CD4-positive, CD25-positive, alpha-beta regulatory T cell (primary cell): ENCODE measurements around the gene POLL. TPM values are rescaled to one million over a fixed set of nuclear protein-coding genes. Genes with fewer than 3 reads are reported as not detected.

Experiments used
- ATAC-seq, 2 donors: fragments of 150-1000 bp; cut with Tn5 transposase; one replicate each; pipeline ENCODE4 v1.10.0; 2021; ENCODE audit warnings: low read depth in 2 of 2, moderate number of reproducible peaks in 2 of 2, moderate library complexity in 1 of 2
- DNase-seq, 3 donors: peaks; one replicate each; pipeline versions ENCODE4 v3.0.0 to v3.0.0-alpha.2; 2012 to 2022; ENCODE audit warnings: mixed read lengths in 1 of 3
- H3K27ac ChIP-seq: one replicate; pipeline ENCODE4 v1.7.0; 2013; ENCODE audit warnings: mild to moderate bottlenecking, low read length; ENCODE audit not compliant: insufficient read depth, poor library complexity, severe bottlenecking
- H3K27me3 ChIP-seq: one replicate; pipeline ENCODE4 v1.7.0; 2013; ENCODE audit warnings: low read length; ENCODE audit not compliant: control insufficient read depth, insufficient read depth
- H3K36me3 ChIP-seq: one replicate; pipeline ENCODE4 v1.7.0; 2013; ENCODE audit warnings: mild to moderate bottlenecking, low read length, moderate library complexity; ENCODE audit not compliant: control insufficient read depth, insufficient read depth
- H3K4me1 ChIP-seq: 2 replicates; pipeline ENCODE4 v1.7.0; 2013; ENCODE audit warnings: mild to moderate bottlenecking, low read length; ENCODE audit not compliant: insufficient read depth, control insufficient read depth, poor library complexity, severe bottlenecking
- H3K4me3 ChIP-seq: one replicate; pipeline ENCODE4 v1.7.0; 2013; ENCODE audit warnings: low read depth, mild to moderate bottlenecking, low read length, moderate library complexity
- H3K9me3 ChIP-seq, 2 experiments: 1 replicate in 1 of 2; 2 replicates in 1 of 2; pipeline ENCODE4 v1.7.0; 2013; ENCODE audit warnings: low read length in 2 of 2, mild to moderate bottlenecking in 1 of 2, moderate library complexity in 1 of 2; ENCODE audit not compliant: control insufficient read depth in 2 of 2
- H3K27ac Mint-ChIP-seq, 3 donors: one replicate each; pipeline ENCODE4 v1.8.0; 2020 to 2022; ENCODE audit warnings: mild to moderate bottlenecking in 3 of 3, mixed read lengths in 3 of 3, moderate library complexity in 2 of 3
- H3K27me3 Mint-ChIP-seq: one replicate; pipeline ENCODE4 v1.8.0; 2022; ENCODE audit warnings: mild to moderate bottlenecking, mixed read lengths
- H3K36me3 Mint-ChIP-seq: one replicate; pipeline ENCODE4 v1.8.0; 2020; ENCODE audit warnings: mixed read lengths
- H3K4me1 Mint-ChIP-seq, 4 donors: one replicate each; pipeline ENCODE4 v1.8.0; 2020 to 2022; ENCODE audit warnings: mixed read lengths in 4 of 4, mild to moderate bottlenecking in 1 of 4
- H3K4me3 Mint-ChIP-seq, 4 donors: one replicate each; pipeline ENCODE4 v1.8.0; 2020 to 2022; ENCODE audit warnings: mild to moderate bottlenecking in 4 of 4, mixed read lengths in 4 of 4, moderate library complexity in 3 of 4
- H3K9me3 Mint-ChIP-seq, 7 donors: one replicate each; pipeline ENCODE4 v1.8.0; 2020 to 2022; ENCODE audit warnings: mixed read lengths in 7 of 7, mild to moderate bottlenecking in 3 of 7, moderate library complexity in 2 of 7
- polyA plus RNA-seq, 4 donors: library from polyadenylated mRNA; unstranded; fragments of 300-500 nt; fragmentation: Illumina TruSeq; gene quantifications; one replicate each; pipeline ENCODE4 v1.2.3, GENCODE V29; 2021
- total RNA-seq: library from RNA; stranded (reverse); gene quantifications from one replicate; pipeline ENCODE4 v1.2.3, GENCODE V29; 2022

The POLL gene
- total and polyA plus RNA-seq, 5 donors from 2014 or later, result 12.6 to 21.7 (median 15.6) TPM

DNA sequence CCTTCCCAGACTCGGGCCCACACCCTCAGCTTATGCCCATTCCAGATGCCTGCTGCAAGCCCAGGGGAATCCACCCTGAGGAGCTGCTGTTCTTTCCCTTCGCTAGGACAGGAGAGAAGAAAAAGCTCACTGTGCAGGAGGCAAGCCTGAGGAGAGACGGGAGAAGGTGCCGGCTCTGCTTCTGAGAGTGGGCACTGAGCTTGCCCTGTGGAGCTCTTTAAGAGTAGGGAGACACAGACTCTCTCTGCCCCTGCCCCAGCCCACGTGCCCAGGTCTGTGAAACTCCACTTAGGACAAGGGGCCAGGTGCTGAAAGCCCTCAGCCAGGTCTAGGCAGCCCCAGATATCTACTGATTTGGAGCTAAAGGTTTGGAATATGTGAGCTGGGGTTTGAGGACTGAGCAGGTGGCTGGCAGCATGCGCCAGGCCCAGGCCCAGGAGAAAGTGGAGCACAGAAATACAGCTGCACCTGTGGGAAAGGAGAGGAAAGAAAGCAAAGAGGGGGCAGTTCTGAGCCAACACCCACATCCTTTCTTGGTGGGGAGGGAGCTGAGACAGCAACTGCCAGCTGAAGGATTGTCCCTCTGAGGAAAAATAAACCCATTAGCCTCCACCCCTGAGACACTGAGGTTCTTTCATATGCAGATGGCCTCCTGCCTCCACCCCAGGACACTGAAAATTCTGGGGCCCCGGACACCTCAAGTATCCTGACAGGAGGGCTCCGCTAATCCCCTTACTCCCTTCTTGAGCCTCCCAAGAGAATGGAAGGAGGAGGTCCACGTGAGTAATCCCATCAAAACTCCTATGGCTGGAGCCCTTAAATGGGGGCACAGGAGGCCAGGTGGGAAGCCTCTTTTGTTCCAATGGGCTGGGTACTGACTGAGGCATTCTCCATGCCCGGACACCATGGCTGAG lies 7.3 kb downstream of the POLL start:
- Mint-ChIP-seq H3K27ac (peak overlapping the region in 1 of 3 donors; percentile 7), H3K36me3 (peaks cover 21% of the 10 kb centered on the region), H3K9me3 (no peaks in the 10 kb centered on the region), H3K4me1 (peaks cover 0 to 15% (median 4%) of the 10 kb centered on the region in 4 donors), H3K4me3 (no peak overlapping the region), H3K27me3 (no peaks in the 10 kb centered on the region)
- Histone ChIP-seq H3K27me3 (no peaks in the 10 kb centered on the region), H3K4me1 (no peaks in the 10 kb centered on the region), H3K27ac (no peak overlapping the region), H3K9me3 (no peaks in the 10 kb centered on the region), H3K36me3 (peaks cover 45% of the 10 kb centered on the region), H3K4me3 (no peak overlapping the region)
- ATAC-seq (no peak), DNase-seq (no peak)

GRCh38 chr10:101579516-101579870 lies 8.6 kb downstream of the POLL start:
- Histone ChIP-seq H3K4me3 (no peak overlapping the region), H3K27ac (no peak overlapping the region), H3K9me3 (no peaks in the 10 kb centered on the region), H3K4me1 (no peaks in the 10 kb centered on the region), H3K36me3 (peaks cover 45% of the 10 kb centered on the region), H3K27me3 (no peaks in the 10 kb centered on the region)
- Mint-ChIP-seq H3K9me3 (no peaks in the 10 kb centered on the region), H3K27ac (no peak overlapping the region), H3K36me3 (peaks cover 16% of the 10 kb centered on the region), H3K27me3 (no peaks in the 10 kb centered on the region), H3K4me1 (peaks cover 0 to 7% (median 1%) of the 10 kb centered on the region in 4 donors), H3K4me3 (no peak overlapping the region)
- DNase-seq (no peak), ATAC-seq (no peak)

GRCh38 chr10:101578803-101579515 lies 9.1 kb downstream of the POLL start:
- no peaks in the 10 kb centered on the region for H3K27me3 Mint-ChIP-seq
- no peak overlapping the region for H3K27ac ChIP-seq
- peaks cover 16% of the 10 kb centered on the region for H3K36me3 Mint-ChIP-seq
- H3K9me3 ChIP-seq, result no peaks in the 10 kb centered on the region
- H3K4me1 ChIP-seq, result no peaks in the 10 kb centered on the region
- no peak overlapping the region for H3K27ac Mint-ChIP-seq
- H3K4me3 ChIP-seq, result no peak overlapping the region
- H3K36me3 ChIP-seq, result peaks cover 44% of the 10 kb centered on the region
- H3K4me1 Mint-ChIP-seq, result peaks cover 0 to 4% (median 0%) of the 10 kb centered on the region in 4 donors
- H3K27me3 ChIP-seq, result no peaks in the 10 kb centered on the region
- ATAC-seq (no peak), DNase-seq (no peak)
- H3K4me3 Mint-ChIP-seq, result no peak overlapping the region
- H3K9me3 Mint-ChIP-seq, result no peaks in the 10 kb centered on the region

DNA sequence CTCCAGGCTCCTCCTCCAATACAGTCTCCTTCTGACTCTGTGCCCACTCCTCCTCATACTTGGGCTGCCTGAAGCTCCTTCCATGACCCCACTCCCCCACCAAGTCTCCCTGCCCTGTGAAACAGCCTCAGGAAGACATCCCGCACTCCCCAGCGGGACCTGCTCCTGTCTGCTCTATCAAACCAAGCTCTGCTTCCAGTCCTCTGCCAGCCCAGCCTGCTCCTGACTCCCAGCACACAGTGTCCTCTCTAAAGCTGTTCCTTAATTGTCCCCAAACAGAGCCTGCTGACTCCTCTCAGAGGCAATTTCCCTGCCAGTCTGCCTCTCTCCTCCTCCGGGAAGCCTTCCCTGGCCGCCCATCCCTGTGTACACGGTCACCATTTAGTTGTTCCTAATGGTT lies 9.9 kb downstream of the POLL start:
- no peaks in the 10 kb centered on the region for H3K9me3 ChIP-seq
- H3K27ac ChIP-seq, result no peak overlapping the region
- Mint-ChIP-seq H3K4me3 (no peak overlapping the region), H3K9me3 (no peaks in the 10 kb centered on the region), H3K4me1 (no peaks in the 10 kb centered on the region), H3K27me3 (no peaks in the 10 kb centered on the region), H3K36me3 (peaks cover 9% of the 10 kb centered on the region), H3K27ac (peak overlapping the region in 1 of 3 donors; percentile 78)
- peaks cover 37% of the 10 kb centered on the region for H3K36me3 ChIP-seq
- ATAC-seq (no peak), DNase-seq (no peak)
- no peaks in the 10 kb centered on the region for H3K4me1 ChIP-seq
- H3K4me3 ChIP-seq, result no peak overlapping the region
- no peaks in the 10 kb centered on the region for H3K27me3 ChIP-seq

DNA sequence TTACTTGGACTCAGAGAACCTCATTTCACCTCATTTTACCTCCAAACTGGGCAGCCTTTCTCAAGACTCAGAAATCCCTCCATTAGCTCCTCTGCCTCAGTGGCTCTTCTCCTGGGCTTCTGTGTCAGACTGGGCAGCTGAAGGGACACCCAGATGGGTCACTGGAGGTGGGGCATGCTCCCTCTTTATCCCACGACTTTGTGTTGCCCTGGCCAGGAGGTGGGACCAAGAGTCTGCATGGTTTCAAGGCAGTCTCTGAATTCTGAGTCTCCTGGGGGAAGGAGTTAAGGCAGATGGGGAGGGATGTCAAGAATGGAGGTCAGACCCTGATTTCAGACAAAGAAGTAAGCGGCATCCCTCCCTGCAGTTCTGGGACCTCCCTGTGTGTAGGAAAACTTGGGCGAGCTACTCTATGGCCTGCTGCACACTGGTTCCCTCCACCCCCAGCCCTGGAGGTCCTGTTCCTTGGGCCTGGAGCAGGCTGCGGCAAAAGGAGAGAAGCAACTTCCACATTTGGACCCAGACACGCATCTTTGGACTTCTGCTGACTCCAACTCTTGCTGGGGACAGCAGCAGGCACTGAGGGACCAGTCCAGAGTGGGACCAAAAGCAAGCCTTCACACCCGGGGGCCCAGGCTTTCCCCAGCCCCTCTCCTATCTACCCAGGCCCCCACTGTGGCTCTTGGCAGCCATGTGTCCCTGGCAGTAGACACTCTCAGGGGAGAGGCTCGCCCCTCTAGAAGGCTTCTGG lies 10.8 kb downstream of the POLL start:
- H3K36me3 ChIP-seq, result peaks cover 28% of the 10 kb centered on the region
- Mint-ChIP-seq H3K36me3 (peaks cover 9% of the 10 kb centered on the region), H3K27me3 (no peaks in the 10 kb centered on the region), H3K4me1 (no peaks in the 10 kb centered on the region), H3K4me3 (no peak overlapping the region), H3K27ac (no peak overlapping the region), H3K9me3 (no peaks in the 10 kb centered on the region)
- no peaks in the 10 kb centered on the region for H3K4me1 ChIP-seq
- H3K27ac ChIP-seq, result no peak overlapping the region
- no peak overlapping the region for H3K4me3 ChIP-seq
- no peaks in the 10 kb centered on the region for H3K9me3 ChIP-seq
- H3K27me3 ChIP-seq, result no peaks in the 10 kb centered on the region
- ATAC-seq (no peak), DNase-seq (no peak)

DNA sequence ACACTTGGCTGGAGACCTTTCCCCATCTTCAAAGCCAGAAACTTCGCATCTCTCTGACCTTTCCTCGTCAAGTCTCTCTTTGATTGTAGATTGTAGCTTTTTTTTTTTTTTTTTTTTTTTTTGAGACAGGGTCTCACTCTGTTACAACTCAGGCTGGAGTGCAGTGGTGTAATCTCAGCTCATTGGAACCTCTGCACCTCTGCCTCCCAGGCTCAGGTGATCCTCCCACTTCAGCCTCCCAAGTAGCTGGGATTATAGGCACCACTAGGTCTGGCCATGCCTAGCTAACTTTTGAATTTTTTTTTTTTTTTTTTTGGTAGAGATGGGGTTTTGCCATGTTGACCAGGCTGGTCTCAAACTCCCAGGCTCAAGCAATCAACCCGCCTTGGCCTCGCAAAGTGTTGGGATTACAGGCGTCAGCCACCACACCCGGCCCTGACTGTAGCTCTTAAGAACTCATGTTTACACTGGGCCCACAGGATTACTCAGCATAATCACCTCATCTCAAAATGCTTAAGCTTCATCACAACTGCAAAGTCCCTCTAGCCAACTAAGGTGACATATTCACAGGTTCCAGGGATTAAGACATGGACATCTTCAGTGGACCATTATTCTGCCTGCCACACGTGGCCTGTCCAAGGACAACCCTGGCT lies 11.7 kb downstream of the POLL start:
- Mint-ChIP-seq H3K27ac (no peak overlapping the region), H3K9me3 (no peaks in the 10 kb centered on the region), H3K4me1 (no peaks in the 10 kb centered on the region), H3K4me3 (peak overlapping the region in 1 of 4 donors; percentile 52), H3K27me3 (no peaks in the 10 kb centered on the region), H3K36me3 (peaks cover 4% of the 10 kb centered on the region)
- no peak for ATAC-seq
- no peaks in the 10 kb centered on the region for H3K27me3 ChIP-seq
- no peaks in the 10 kb centered on the region for H3K9me3 ChIP-seq
- no peak overlapping the region for H3K27ac ChIP-seq
- no peak for DNase-seq
- H3K4me3 ChIP-seq, result no peak overlapping the region
- no peaks in the 10 kb centered on the region for H3K4me1 ChIP-seq
- H3K36me3 ChIP-seq, result peaks cover 28% of the 10 kb centered on the region

DNA sequence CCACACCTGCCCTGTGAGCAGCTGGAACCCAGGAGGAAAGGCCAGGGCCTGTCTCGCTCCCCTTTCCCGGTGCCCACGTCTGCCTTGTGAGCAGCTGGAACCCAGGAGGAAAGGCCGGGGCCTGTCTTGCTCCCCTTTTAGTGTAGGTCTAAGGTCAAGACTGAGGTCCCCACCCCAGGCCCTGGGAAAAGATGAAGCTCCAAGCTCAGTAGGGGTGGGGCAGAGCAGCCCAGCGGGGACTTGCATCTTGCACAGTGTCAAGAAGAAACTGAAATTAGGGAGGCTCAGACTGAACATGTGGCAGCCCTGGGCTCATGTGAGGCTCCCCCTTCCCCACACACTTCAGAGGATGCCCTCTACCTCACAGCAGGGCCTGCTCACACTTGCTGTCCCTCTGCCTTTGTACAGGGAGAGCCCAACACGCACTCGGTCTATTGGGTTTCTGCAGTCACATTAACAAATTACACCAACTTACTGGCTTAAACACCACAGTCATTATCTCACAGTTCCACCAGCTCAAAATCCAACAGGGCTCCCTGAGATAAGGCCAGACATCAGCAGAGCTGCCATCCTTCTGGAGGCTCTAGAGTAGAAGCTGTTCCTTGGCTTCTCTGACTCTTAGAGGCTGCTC lies 12.4 kb downstream of the POLL start:
- peak overlapping the region in 1 of 3 donors; percentile 5 for H3K27ac Mint-ChIP-seq
- H3K27me3 ChIP-seq, result no peaks in the 10 kb centered on the region
- peaks cover 24% of the 10 kb centered on the region for H3K36me3 ChIP-seq
- no peak for DNase-seq
- no peaks in the 10 kb centered on the region for H3K9me3 Mint-ChIP-seq
- H3K4me1 ChIP-seq, result peaks cover under 1% of the 10 kb centered on the region
- no peaks in the 10 kb centered on the region for H3K27me3 Mint-ChIP-seq
- peaks cover 4% of the 10 kb centered on the region for H3K36me3 Mint-ChIP-seq
- H3K27ac ChIP-seq, result no peak overlapping the region
- no peaks in the 10 kb centered on the region for H3K9me3 ChIP-seq
- H3K4me3 Mint-ChIP-seq, result peak overlapping the region in 1 of 4 donors; percentile 52
- no peak for ATAC-seq
- H3K4me1 Mint-ChIP-seq, result no peaks in the 10 kb centered on the region
- H3K4me3 ChIP-seq, result no peak overlapping the region
